Sigmoid colon (tissue), 4 donors: ENCODE measurements around the gene ELOA.

Experiments used
- EP300 ChIP-seq, 4 donors: sonication (generic); formaldehyde crosslinking; IDR thresholded peaks; one replicate each; pipeline ENCODE4 v1.6.1; 2017; ENCODE audit warnings: antibody characterized with exemption in 4 of 4
- POLR2AphosphoS5 ChIP-seq, 4 donors: sonication (generic); formaldehyde crosslinking; IDR thresholded peaks; one replicate each; pipeline ENCODE4 v1.6.1; 2017; ENCODE audit warnings: antibody characterized with exemption in 4 of 4
- TF ChIP-seq, protein P1 (sequence below), 4 experiments: fragments of 450-650 bp in 3 of 4; fragments of 200-600 bp in 1 of 4; IDR thresholded peaks; one replicate each; pipeline ENCODE4 v1.5.1; 2016 to 2019; ENCODE audit warnings: antibody characterized with exemption in 4 of 4, mild to moderate bottlenecking in 3 of 4, moderate library complexity in 2 of 4

DNA sequence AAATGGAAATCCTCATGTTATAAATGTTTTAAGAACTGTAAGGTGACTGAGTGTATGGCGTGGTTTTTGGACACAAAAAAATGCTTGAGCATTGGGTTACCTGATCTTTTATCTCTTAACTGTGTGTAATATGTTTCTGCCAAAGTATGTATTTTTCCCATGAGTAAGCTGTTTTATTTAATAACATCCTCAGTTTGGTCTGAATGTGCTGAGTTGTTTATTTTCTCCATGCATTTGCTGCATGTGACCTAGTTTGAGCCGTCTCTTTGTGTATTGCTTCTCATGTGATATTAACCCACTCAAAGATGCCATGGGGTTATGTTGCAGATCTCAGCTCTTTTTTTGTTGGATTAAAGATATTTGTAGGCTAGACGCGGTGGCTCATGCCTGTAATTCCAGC is 41.6 kb downstream of the ELOA start:
- TF ChIP-seq EP300 (IDR thresholded peaks at IDR 0.05): no peak
- TF ChIP-seq, protein P1, sequence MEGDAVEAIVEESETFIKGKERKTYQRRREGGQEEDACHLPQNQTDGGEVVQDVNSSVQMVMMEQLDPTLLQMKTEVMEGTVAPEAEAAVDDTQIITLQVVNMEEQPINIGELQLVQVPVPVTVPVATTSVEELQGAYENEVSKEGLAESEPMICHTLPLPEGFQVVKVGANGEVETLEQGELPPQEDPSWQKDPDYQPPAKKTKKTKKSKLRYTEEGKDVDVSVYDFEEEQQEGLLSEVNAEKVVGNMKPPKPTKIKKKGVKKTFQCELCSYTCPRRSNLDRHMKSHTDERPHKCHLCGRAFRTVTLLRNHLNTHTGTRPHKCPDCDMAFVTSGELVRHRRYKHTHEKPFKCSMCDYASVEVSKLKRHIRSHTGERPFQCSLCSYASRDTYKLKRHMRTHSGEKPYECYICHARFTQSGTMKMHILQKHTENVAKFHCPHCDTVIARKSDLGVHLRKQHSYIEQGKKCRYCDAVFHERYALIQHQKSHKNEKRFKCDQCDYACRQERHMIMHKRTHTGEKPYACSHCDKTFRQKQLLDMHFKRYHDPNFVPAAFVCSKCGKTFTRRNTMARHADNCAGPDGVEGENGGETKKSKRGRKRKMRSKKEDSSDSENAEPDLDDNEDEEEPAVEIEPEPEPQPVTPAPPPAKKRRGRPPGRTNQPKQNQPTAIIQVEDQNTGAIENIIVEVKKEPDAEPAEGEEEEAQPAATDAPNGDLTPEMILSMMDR (IDR thresholded peaks at IDR 0.05): no peak
- no peak for TF ChIP-seq POLR2AphosphoS5 (IDR thresholded peaks at IDR 0.05)
